GM15510 (cell line): ENCODE results near the gene KCNG1.

Source experiments
- POLR2A ChIP-seq: IDR thresholded peaks from 3 replicates; pipeline ENCODE4 v1.6.1; 2011; ENCODE audit warnings: borderline replicate concordance; ENCODE audit not compliant: insufficient read length; ENCODE audit errors: extremely low read depth

KCNG1 gene

GRCh38 chr20:51024761-51025160 is 1.9 kb upstream of the KCNG1 start:
- no peak for TF ChIP-seq POLR2A

- no peak for TF ChIP-seq POLR2A
These were observed 779 bp upstream of the KCNG1 start for GRCh38 chr20:51023617-51024155.

GRCh38 chr20:51022227-51022802 is 592 bp downstream of the KCNG1 start:
- TF ChIP-seq POLR2A = no peak

- no peak for TF ChIP-seq POLR2A
These were observed 1.6 kb downstream of the KCNG1 start for GRCh38 chr20:51021067-51022025.

GRCh38 chr20:51020657-51021056 is 2.2 kb downstream of the KCNG1 start:
- TF ChIP-seq POLR2A = no peak

- TF ChIP-seq POLR2A = no peak
These were observed 3.0 kb downstream of the KCNG1 start for GRCh38 chr20:51019656-51020592.

- no peak for TF ChIP-seq POLR2A
These were observed 5.7 kb downstream of the KCNG1 start for GRCh38 chr20:51017251-51017650.

- no peak for TF ChIP-seq POLR2A
These were observed 6.4 kb downstream of the KCNG1 start for GRCh38 chr20:51016521-51016920.

GRCh38 chr20:51014797-51015722 is 7.8 kb downstream of the KCNG1 start:
- TF ChIP-seq POLR2A = no peak

GRCh38 chr20:51013577-51014330 is 9.2 kb downstream of the KCNG1 start:
- TF ChIP-seq POLR2A = no peak

- TF ChIP-seq POLR2A = no peak
These were observed 10.6 kb downstream of the KCNG1 start for GRCh38 chr20:51012357-51012756.

GRCh38 chr20:51011479-51011878 is 11.4 kb downstream of the KCNG1 start:
- TF ChIP-seq POLR2A = no peak

GRCh38 chr20:51010932-51011331 is 12.0 kb downstream of the KCNG1 start:
- no peak for TF ChIP-seq POLR2A
